SH-SY5Y (cell line): Measurements from ENCODE around the gene CLTA.

Experiments used
- GATA2 ChIP-seq: IDR thresholded peaks from 2 replicates; pipeline ENCODE4 v1.6.1; 2011; ENCODE audit warnings: mild to moderate bottlenecking, low read depth, low read length
- GATA3 ChIP-seq: IDR thresholded peaks from 2 replicates; pipeline ENCODE4 v1.6.1; 2011; ENCODE audit warnings: low read depth, mild to moderate bottlenecking, low read length, moderate library complexity

DNA sequence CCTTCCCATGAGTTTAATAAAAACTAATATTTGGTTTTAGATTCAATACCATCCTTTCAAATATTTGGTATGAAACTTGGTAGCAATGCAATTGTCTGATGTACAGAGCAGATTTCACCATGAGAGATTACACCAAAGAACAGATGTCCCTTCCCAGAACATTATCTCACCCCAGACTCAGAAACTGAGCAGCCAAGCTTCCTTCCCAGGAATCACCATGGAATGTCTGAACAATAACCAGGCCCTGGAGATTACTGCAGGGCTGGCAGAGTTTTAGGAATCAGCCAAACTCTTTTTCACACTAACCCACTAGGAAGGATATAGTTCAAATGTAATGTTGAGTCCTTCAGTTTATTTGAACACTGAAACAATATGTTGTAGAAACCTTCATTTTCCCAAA, 23.9 kb downstream of the CLTA start:
- no peak for TF ChIP-seq GATA2
- no peak for TF ChIP-seq GATA3
